GM21528 (cell line): Measurements from ENCODE around the gene CACNA1G.

Experiments used
- ATAC-seq: cut with Tn5 transposase; IDR thresholded peaks from one replicate; pipeline ENCODE4 v1.9.1; 2021; ENCODE audit warnings: mild to moderate bottlenecking, moderate library complexity; ENCODE audit not compliant: unreplicated experiment, low FRiP score

Gene CACNA1G

GRCh38 chr17:50629902-50630301 is 69.4 kb downstream of the CACNA1G start:
- ATAC-seq = no peak

GRCh38 chr17:50630524-50631194 is 70.1 kb downstream of the CACNA1G start:
- no peak for ATAC-seq

- ATAC-seq = no peak
Observed at GRCh38 chr17:50631195-50631907, 70.8 kb downstream of the CACNA1G start.

DNA sequence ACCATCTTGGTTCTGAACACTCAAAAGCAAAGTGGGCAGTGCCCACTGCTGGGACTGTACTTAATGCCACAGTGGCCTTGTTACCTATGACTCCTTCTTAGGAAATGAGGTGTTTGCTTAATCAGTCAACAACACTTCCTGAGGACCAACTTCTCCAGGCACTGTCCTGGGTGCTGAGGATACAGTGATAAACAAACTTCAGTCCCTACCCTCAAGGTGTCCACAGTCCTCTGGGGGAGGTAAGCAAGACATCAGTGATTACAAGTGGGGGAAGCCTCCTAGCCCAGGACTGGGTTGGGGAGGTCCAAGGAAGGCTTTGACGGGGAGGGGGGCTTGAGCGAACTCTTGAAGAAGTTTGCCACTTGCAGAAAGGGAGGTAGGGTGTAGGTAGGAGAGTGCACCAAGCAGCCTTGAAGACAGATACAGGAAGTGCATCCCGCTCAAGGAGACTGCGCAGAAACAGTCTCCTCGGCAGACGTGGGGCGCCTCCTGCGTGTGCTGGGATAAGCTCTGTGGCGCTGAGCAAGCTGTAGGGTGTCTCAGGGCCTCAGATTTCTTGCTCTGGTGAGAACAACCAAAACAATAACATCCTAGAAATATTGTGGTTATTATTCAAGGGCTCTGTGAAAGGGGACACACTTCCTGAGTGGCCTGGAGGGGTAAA is 71.5 kb downstream of the CACNA1G start:
- no peak for ATAC-seq

GRCh38 chr17:50632637-50633036 is 72.1 kb downstream of the CACNA1G start:
- ATAC-seq = no peak

DNA sequence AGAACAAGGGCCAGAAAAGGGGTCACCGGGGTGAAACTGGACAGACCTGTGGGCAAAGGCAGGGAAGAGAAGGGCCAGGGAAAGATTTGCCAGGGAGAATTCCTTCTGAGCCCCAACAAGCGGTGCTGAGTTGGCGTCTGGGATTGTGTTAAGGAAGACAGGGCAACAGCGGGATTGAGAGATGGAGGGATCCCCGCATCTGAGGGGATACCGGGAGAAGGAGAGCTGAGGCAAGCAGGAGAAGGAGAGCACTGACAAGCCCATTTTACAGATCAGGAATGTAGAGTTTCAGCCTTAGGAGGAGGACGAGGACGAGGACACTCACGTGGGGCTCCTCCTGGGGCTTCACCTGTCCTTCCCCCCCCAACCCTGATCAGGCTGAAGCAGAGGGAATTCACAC is 73.2 kb downstream of the CACNA1G start:
- no peak for ATAC-seq

- ATAC-seq = no peak
Observed at GRCh38 chr17:50634224-50634914, 73.9 kb downstream of the CACNA1G start, which contains the start of gene ABCC3. Gene ABCC3, plus strand, starts transcription at chr17:50634881. Its CDS starts 56 bp downstream, at chr17:50634937.

DNA sequence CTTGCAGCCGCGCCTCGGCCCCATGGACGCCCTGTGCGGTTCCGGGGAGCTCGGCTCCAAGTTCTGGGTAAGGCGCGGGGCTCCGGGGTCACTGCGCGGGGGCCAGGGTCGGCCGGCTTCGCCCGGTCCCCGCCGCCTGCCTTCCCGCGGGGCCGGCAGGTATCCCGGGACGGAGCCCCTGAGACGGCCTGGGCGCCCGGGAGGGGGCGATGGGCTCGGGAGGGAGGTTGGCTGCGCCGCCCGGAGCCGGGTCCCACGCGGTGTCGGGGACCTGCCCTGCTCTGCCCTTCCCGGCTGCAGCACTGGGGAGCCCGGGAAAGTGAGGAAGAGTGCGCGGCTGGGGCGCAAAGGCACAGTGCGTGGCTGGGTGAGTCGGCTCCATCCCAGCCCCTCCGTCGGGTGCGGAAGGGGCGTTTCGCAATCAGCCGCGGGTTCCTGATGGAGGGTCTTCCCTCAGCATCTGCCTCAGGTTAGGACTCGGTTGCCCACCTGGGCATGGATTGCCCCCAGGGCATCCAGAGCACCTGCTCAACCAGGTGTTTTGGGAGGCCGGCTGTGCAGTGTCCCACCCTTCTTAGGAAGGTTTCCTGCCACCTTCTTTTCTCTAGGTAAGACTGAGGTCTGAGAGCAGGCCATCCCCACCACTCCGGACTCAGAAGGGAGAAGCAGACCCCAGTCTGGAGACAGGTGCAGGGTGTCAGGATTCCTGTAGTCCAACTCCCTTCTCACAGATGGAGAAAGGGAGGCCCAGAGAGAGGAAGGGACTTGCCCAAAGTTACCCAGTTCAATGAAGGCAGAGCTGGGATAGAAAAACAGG is 74.6 kb downstream of the CACNA1G start:
- ATAC-seq = no peak

DNA sequence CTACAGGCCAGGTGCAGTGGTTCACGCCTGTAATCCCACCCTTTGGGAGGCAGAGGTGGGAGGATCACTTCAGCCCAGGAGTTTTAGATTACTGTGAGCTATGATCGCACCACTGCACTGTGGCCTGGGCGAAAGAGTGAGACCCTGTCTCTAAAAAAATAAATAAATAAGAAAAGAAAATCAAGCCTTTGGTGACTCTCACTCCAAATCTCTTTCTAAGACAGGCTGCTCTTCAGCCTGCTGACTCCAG is 75.1 kb downstream of the CACNA1G start:
- ATAC-seq = no peak

- no peak for ATAC-seq
Observed at GRCh38 chr17:50635982-50636803, 75.7 kb downstream of the CACNA1G start.

DNA sequence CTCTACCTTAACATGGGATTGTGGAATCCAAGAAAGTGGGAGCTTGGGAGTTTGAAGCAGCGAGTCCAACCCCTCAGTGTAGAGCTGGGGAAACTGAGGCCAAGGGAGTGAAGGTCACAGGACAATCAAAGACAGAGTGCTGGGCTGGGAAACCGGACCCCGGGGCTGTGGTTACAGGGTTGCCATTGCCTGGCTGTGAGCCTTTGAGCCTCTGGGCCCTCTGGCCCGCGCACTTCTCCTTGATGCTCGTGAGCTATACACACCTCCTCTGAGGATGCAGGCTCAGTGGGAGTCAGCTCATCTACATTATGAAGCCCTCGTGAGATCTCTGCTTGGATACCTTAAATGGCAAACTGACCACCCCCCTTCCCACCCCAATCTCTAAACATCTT is 76.3 kb downstream of the CACNA1G start:
- ATAC-seq = no peak

GRCh38 chr17:50637829-50638605 is 77.5 kb downstream of the CACNA1G start:
- ATAC-seq = no peak

GRCh38 chr17:50638606-50638965 is 78.1 kb downstream of the CACNA1G start:
- no peak for ATAC-seq

DNA sequence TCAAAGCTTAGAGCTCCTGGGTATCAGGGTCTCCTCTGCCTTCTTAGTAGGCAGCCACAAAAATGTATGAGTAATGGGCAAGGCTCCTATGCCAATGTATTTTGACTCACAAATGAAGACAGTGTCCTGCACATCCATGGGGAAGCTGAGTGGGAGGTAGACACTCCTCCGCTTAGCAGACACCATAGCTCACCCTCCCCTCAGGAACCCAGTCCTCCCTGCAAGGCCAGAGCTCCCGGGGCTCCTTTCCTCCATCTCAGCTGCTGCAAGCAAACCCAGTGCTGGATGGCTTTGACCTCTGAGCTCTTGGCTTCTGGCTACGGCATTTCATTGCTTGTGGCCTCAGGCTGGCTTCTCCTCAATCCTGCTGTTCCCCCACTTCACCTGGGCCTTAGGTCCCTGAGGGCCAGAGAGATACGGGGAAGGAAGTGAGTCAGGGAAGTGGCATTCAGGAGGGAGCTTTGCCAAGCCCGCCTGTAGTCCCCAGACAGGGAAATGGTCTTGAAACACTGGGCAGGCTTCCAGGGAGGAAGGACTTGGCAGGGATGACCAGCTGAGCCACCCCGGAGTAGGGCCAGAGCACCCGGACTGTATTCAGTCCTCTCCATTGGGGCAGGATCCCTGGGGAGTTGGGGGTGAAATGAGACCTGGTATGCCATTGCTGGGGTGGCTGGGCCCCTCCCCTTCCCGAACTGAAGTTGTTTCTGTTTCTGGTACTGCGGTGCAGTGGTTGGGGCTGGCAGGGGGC is 78.6 kb downstream of the CACNA1G start:
- no peak for ATAC-seq

DNA sequence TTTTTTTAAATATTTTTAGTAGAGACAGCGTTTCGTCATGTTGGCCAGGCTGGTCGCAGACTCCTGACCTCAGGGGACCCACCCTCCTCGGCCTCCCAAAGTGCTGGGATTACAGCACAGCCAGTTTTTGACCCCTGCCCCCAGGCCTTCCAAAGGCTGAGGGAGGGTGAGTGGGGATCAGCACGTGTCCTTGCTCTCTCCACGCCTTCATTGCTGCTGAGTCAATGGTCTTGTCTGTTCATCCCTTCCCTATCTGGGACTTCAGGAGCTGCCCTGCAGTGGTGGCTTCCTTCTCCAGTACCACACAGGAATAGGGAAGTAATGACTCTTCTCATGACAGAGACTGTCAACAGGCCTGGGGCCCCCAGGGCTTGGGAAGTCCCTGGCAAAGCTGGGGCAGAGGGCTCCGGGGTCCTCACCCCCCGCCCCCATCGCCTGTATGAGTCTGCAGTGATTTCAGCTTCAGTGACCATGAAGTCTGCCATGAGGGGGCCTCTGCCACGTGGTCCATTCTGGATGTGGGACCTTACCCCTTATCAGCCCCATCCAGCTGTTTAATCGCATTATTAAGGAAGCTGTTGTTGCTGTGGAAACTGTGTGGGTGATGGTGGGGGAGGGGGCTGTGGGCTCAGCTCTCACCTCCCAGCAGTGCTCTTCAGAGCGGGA is 80.3 kb downstream of the CACNA1G start:
- no peak for ATAC-seq

- no peak for ATAC-seq
Observed at GRCh38 chr17:50641357-50641756, 80.8 kb downstream of the CACNA1G start.

- no peak for ATAC-seq
Observed at GRCh38 chr17:50642071-50642721, 81.7 kb downstream of the CACNA1G start.
